ENCODE results near the gene NACAD.
A peak's percentile ranks its signal among the peaks of the same experiment; 100 is the strongest.
"Not testable (repeated sequence)": the region's sequence is repeated elsewhere in the genome, so short reads cannot be mapped to it uniquely, and the experiment has no call there.

The NACAD gene

DNA sequence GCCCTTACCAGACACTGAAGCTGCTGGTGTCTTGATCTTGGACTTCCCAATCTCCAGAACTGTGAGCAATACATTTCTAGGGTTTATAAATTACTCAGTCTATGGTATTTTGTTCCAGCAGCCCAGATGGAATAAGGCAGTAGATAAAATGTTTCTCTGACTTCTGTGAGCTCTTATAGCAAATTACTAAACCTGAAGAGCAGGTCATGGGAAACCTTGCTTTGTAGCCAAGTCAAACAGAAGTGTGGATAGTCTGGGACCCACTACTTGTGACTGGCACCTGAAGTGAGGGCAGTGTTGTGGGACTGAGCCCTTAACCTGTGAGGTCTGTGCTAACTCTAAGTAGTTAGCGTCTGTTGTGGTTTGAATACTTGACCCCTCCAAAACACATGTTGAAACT, 27.3 kb upstream of the NACAD start:
- DNase-seq, result no peak

DNA sequence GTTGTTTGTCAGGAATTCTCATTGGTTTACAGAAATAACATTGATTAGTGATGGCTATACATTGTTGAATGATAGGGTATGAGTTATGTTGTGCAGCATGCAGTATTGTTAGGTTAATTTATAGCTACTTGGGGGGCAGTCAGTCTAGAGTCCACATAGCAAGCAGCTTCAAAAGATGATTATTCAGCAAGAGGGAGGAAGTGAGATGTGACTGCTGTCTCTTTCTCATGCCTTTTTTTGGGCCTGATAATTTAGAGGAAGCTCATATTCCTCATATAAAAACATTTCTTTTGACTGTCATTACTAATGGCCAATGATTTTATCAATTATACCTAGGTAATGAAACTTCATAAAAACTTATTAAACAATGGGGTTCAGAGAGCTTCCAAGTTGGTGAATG, 26.2 kb upstream of the NACAD start:
- no peak for DNase-seq

DNA sequence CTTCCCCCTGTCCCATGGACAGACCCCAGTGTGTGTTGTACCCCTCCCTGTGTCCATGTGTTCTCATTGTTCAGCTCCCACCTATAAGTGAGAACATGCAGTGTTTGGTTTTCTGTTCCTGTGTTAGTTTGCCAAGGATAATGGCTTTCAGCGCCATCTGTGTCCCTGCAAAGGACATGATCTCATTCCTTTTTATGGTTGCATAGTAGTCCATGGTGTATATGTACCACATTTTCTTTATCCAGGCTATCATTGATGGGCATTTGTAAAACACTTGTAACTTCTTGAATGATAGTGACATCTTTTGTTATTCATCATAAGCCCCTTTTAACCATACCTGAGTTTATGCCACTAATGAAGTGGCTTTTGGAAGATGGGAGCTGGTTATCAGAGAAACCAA, 25.5 kb upstream of the NACAD start:
- not testable (repeated sequence) for DNase-seq

DNA sequence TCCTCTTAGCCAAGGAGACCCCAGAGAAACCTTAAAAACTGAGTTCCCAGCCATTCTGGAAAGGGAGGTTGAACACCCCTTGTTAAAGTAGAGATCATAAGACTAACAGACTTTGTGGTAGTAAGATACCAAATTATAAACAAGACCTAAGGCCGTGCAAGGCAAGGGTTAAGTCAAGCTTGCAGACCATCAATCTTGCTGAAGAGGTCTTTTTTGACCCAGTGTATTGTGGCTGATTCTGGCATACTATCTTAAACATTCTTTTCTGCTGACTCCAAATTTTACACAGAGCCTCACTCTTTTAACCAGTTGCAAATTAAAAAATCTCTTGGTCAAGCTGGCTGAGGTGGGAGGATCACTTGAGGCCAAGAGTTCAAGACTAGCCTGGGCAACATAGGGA, 23.9 kb upstream of the NACAD start:
- DNase-seq, result no peak

DNA sequence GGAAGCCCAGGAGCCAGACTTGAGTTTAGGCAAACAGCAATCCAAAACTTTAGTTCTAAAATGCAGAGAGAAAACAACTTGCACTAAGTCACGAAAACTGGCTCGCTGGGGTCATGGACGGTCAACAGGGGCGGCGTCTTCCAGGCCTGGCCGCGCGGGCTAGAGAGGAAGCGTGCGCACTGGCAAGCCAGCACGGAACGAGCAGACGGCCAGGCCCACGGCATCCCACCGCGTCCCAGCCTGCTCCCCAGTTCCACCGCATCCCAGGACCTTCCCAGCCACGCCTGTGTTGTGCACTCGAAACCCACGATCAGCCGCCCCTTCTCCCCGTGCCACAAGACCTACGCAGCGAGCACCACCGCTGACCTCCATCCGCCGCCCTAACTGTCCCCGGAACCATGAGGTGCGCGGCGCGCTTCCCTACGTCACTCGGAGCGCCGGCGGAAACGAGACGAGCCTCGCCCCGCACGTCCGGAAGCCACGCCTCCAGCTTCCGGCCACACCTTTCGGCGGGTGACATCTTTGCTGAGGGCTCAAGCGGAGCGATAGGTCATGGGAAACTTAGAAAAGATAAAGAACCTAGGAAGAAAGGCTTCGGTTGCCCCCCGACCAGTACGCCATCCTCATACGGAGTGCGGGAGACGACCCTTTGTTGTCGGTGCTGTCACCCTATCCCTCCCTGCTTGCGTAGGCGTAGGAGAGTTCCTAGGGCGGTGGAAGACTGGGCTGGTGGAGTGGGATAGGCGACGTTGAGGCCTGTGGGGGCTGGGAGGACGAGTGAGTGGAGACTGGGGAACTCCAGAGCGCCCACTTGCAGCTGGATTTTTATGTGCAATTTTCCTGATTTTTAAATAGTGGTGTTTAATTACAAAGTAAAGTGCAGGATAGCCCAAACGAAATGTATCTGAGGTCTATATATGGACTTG, 22.8 kb upstream of the NACAD start, which contains the start of gene TBRG4:
Gene TBRG4, minus strand, starts transcription at position 400 of the 926 bp plus-strand sequence. CDS start 2,460 bp downstream, outside the sequence.
- peak; percentile 89 for DNase-seq

DNA sequence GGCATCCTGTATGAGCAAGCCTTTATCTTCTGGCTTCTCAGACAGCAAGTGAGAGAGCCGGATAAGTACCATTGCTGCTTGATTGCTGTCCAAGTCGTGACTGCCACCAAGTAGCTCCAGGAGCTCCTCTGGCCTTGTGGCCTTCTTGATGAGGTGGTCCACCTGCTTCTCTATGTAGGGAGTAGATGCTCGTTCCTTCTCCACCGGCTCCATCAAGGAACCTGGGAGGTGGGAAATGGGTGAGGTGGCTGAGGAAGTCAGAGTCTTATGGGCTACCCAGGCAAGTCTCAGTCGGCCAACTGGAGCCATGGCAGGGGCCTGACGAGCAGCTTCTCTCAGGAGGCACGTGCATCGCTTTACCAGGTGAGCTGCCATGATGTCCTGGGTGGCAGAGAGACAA, 20.1 kb upstream of the NACAD start:
- no peak for DNase-seq

DNA sequence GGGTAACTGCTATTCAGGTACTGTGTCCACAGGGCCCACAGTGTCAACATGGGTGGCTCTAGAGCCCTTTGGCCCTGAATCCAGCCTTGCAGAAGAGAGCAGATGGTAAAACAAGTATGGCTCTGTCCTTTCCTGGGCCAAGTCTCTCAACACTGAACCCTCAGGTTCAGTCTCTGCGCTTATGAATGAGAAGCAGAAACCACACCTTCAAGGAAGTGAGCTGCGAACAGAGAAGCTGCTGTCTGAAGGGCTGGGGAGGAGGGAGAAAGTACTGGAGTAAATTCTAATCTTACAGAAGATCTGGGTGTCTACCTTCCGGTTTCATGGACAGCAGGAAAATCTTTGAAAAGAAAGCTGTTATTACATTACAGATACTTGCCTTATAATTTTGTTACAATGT, 18.6 kb upstream of the NACAD start:
- DNase-seq, result no peak

DNA sequence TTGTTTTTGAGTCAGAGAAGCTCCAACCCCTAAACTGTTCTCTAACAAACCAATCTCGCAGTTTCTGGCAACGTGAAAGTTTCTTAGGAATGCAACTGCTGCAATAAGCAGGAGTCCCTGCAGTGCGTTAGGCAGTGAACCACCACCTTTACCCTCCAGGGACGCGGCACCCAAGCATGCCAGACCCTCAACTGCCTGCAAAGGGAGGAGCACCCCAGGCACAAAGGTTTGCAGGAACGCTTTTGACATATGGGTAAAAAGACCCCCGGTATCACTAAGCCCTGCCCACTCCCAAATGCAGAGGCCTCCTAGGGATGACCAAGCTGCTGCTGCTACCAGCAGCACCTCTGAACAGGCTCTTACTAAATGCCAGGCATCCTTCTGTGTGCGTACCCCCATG, 18.1 kb upstream of the NACAD start:
- no peak for DNase-seq

DNA sequence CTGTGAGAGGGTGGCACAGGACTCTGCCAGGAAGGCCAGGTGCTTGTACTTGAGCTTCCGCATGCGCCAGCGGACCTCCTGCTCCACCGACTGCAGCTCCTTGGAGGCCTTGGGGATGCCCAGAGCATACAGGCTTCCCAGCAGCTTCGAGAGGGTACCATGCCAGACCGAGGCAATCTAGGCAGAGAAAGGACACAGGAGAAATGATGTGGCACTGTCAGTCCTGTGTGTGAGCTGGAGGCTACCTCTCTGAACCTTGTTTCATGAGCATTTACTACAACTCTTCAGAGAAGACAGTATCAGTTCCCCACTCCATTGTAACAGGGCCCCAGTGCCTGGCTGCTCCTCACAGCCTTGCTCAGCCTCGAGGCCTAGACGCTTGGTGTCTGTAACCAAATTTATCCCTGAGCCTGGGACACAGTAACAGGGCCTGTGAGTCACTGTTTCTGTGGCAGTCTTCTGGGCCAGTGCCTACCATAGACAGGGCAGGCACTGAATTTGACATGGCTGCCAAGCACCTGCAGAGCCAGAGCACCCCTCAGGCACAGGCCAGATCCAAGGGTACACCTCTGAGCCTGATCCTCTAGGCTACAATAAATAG, 16.9 kb upstream of the NACAD start:
- DNase-seq, result no peak

DNA sequence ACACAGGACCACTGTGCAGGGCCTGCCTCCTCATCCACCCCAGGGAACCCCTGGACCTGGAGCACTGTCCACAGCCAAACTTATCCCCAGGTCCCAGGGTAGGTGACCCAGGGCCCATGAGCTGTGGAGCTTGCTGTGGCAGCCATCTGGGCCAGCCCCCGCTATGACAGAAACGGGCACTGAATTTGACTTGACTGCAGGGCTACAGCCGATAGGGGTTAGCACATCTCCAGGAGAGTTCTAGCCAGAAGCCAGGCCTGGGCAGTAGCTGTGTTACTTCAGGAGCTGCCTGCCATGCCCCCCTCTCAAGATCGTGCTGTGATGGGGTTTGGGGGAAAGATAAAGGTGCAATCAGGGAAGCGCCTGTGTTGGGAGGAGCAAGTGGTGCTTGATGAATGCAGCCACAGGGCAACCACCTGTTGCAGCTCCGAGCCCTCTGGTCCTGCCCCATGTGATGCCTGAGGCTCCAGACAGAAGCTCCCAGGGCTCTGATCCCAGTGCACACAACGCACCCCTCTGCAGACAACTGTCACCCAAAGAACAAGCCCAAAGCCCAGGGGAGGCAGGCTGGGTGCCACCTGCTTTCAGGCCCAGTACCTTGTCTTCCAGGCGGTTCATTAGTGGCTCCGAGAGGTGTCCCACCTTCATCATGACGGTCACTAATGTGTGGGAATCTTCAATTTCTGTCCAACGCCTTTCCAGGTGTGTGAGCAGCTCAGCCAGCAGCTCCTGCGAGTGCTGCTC, 16.2 kb upstream of the NACAD start:
- no peak for DNase-seq

DNA sequence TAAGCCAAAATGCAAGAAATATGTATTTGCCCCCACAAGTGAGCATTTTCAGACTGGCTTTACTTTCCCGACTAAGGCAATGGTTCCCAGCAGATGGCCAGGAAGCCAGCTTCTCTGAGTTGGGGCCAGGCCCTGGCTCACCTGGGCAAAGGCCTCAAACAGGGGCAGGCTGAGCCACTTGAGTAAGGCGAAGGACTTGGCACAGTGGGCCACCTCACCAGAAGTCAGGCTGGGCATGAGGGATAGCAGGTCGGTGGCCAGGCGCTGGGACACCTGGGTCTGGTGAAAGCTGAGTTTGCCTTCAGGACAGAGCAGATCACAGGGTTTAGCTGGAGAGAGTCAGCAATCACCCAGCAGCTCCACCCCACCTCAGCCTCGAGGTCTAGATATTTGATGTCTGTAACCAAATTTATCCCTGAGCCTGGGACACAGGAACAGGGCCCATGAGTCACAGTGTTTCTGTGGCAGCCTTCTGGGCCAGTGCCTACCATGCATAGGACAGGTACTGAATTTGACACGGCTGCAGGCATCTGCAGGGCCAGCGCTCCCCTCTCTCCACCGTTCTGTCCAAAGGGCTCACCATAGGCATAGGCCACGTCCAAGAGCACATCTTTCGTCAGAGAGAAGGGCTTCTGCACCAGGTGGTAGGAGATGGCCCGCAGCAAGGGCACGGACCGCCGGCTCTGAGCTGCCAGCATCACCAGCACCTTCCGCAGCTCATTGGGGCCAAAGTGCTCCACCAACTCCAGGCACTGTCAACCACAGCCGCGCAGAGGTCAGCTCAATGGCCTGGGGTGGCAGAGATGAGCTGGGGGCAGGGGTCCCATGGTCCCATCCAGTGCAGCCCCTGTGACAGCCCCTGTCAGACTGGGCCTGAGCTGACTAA, 15.4 kb upstream of the NACAD start:
- DNase-seq, result no peak

DNA sequence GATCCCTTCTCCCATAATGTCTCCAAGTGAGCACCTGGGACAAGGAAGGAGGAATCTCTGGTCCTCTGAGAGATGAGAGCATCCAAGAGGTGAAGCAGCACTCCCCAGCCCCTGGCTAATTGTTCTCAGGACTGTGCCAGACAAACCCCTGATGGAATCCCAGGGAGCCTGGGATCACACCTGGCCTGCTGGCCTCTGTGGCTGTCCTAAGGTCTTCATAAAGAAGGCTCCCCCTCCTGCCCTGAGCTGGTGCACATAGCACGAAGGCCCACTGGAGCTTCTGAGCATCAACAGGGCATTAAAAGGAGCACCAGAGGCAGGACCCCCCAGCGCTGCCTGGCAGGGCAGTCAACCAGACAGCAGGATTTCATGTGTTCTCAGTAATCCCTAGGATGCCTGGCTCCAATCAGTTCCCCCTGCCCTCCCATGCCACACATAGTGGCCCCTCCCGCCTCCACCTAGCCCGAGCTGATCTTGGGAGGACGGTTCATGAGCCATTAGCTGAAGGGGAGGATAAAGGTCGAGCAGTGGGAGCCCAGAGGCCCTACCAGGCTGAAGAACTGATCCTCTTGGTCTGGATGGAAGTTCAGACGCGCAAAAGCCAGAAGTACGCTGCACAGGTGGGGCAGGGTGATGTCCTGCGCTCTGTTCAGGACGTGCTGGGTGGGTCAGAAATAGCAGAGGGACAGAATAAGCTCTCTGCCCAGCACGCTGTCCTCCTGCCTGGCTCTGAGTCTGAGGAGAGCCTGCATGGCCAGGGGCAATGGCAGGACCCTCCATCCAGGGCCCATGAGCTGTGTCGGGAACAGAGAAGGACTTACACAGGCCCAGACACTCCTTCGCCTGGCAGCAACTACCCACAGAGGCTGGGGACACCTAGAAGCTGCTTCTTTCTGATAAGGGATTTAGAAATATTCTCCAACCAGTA, 14.3 kb upstream of the NACAD start:
- no peak for DNase-seq

DNA sequence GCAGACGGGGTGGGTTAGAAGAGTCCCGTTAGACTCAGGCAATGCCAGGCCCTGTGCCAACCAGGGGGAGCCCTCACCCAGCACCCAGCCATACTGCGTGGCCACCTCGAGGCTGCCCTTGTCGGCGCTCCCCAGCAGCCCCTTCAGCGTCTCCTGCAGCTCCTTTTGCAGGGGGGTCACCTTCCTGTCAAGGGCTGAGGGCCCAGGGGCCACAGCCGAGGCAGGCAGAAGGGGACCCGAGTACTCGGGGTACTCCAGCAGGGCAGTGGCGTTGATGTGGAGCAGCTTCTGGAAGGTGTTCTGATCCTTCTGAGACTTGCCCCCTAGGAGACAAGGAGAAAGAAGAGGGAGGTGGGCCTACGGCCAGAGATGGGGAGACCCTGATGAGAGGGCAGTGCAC, 13.0 kb upstream of the NACAD start:
- DNase-seq, result no peak

DNA sequence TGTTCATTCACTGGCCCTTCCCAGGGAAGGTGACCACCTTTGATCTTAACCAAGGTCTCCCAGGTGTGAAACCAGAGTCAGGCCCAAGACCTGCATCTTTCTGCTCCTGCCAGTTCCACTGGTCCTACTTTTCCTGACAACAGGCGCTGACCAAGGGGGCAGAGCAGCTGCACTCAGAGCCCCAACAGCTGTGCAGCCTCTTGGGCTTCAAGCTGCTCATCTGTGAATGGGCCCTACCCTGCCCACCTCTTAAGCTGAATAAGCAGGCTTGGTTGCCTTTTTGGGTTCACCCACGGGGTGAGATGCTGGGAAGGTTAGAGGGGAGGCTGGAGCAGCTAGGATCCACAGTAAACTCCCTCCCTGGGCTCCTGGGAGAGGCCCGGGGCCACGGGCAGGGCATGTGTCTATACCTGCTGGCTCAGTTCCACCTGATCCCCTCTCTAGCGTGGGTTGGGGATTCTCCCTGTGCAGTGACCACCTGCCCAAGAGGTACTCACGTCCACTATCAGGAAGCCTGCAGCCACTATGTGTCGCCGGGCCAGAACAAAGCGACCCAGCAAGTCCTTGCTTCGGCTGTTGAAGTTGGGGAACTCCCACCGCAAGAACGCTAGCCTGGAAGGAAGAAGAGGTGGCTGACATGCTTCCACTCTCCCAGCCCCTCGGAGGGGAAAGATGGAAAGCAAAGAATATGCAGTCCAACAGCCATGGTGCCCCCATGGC, 12.2 kb upstream of the NACAD start:
- DNase-seq, result no peak

DNA sequence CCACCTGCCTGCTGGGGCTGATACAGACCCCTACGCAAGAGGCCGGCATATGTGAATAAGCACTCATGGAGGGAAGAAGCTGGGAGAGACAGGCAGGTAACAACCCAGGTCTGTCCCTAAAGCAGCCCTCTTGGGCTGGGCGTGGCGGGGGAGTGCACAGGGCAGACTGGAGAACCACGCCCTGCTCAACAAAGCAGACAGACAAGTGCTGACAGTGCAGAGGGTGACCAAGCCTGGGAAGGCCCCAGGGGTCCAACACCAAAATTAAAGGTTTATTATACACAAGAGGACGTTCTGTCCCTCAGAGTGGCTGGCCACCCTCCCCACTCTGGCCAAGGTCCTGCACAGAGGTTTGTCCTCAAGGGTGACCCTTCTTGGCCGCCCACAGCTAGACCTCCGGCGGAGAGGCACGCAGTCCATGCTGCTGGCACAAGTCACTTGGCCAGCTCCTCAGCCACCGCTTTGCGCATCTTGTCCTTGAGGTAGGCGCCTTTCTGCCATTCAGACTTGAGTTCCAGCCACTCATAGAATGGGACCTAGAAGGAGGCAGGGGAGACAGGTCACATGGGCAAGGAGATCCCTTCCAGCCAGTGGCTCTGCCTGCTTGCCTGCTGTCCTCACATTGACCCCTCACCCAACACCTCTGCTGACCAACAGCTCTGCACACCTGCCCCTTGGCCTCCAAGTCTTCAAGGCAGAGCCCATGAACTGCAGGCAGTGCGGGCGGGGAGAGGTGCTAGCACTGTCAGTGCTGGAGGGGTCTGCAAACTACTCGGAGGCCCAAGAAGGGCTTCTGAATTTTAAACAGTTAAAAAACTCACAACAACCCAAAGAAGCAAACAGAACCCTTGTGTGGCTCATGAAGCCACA, 11.4 kb upstream of the NACAD start:
- no peak for DNase-seq

DNA sequence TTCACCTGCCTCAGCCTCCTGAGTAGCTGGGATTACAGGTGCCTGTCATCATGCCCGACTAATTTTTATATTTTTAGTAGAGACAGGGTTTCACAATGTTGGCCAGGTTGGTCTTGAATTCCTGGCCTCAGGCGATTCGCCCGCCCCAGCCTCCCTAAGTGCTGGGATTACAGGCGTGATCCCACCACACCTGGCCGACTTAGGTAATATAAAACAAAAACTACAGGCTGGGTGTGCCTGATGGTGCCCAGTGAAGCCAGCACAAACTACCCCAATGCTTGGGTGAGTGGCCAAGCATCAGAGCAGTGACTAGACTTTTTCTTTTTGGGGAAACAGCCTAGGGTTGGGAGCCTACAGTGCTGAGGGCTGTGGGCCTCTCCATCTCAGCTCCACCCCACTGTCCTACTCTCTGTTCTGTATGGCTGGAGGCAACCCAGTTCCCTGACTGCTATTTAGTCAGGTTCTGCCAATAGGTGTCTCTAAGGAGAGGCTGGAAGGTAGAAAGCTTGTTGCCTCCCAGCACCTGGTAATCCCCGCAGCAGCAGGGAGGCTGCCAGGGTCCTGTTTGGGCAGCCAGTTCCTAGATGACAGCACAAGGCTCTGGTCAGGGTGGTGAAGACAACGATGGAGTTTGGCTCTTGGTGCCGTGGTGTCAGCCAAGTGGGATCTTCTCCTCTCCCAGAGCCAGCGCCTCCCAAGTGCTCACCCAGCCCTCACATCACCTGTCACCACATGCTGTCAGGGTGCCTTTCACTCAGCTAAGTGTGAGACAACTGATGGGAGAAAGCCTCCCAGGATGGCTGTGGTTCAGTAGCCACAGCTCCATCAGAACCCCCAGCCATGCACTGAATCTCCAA, 10.4 kb upstream of the NACAD start:
- DNase-seq, result no peak

DNA sequence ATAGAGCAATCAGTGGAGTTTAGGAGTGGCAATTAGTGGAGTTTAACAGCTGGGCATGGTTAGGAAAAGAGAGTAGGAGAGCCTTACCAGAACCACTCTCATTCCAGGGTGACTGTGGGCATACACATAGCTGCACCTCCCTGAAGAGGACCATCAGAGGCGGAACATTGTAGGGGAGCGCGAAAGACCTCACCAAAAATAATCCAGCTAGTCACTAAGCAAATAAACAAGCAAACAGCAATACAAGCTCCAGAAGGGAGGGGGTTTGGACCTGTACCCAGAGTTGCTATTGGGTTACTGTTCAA, 4.1 kb upstream of the NACAD start:
- DNase-seq, result no peak

DNA sequence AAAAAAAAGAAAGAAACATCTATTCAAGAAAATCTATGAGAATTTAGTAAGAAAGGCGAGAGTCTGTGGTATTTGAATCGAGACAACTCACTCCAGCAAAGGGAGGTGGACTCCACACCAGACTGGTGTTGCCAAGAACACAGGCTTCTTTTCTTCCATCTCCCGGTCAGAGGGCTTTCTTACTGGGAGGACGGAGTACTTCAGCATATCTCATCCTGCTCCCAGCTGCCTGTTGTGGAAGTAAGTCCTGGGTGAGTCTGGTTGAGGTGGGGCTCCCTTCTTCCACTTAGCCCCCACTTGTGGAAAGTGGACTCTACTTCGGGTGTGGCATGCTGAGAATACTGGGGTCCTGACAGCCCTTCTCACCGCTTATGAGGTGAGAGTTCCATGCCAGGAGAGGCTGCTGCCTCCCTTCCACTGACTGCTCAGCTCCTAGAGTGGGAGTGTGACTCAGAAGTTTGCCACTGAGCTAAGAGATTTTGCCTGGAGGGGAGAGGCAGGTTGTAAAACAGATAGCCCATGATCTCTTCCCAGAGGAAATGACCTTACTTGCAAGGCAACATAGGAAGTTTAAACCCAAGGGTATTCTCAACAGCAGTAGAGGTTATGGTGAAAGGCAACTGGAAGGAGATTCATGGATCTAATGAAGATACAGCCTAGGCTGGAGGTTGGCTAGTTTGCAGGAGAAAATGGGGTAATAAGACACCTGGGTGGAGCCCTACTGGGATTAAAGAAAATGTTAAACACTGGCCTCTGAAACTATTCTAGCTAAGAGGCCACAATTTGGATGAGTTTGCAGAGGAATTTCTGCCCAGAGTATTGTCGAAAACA, 3.5 kb upstream of the NACAD start:
- no peak for DNase-seq
